ENCODE results near the gene STOM.
A peak's percentile ranks its signal among the peaks of the same experiment; 100 is the strongest.

STOM gene

GRCh38 chr9:121404906-121405305 is 34.9 kb upstream of the STOM start:
- Histone ChIP-seq H3F3A (ENCODE audit: insufficient read depth, low read length) (no peaks in the 10 kb centered on the region), H2AFZ (ENCODE audit: low read length) (no peak overlapping the region), H3K4me1 (ENCODE audit: insufficient read depth, low read length, severe bottlenecking) (no peaks in the 10 kb centered on the region), H3K79me2 (ENCODE audit: insufficient read depth, low read length) (no peaks in the 10 kb centered on the region), H3K9ac (ENCODE audit: low read length) (no peak overlapping the region), H3K9me2 (ENCODE audit: low read depth, low read length) (no peaks in the 10 kb centered on the region), H3K9me3 (ENCODE audit: low read length) (peaks cover 7% of the 10 kb centered on the region; the same call in 1 of the 2 replicates), H4K20me1 (ENCODE audit: insufficient read depth, low read length) (no peaks in the 10 kb centered on the region), H3K27ac (ENCODE audit: low read depth, low read length, poor library complexity, severe bottlenecking) (no peak overlapping the region), H3K36me3 (ENCODE audit: insufficient read depth, low read length) (no peaks in the 10 kb centered on the region), H3K4me2 (ENCODE audit: low read length) (no peak overlapping the region), H3K4me3 (ENCODE audit: low read depth, low read length, poor library complexity, severe bottlenecking) (no peak overlapping the region), H3K27me3 (ENCODE audit: insufficient read depth, low read length) (no peaks in the 10 kb centered on the region)
- TF ChIP-seq EZH2 (IDR thresholded peaks at IDR 0.05; ENCODE audit: borderline replicate concordance, low read length) = no peak
- no peak for TF ChIP-seq CTCF (IDR thresholded peaks at IDR 0.05; ENCODE audit: low read length)

GRCh38 chr9:121399883-121400607 is 30.0 kb upstream of the STOM start:
- no peaks in the 10 kb centered on the region for H3K79me2 ChIP-seq (ENCODE audit: insufficient read depth, low read length)
- H3K36me3 ChIP-seq (ENCODE audit: insufficient read depth, low read length) = no peaks in the 10 kb centered on the region
- H4K20me1 ChIP-seq (ENCODE audit: insufficient read depth, low read length) = no peaks in the 10 kb centered on the region
- no peak overlapping the region for H3K27ac ChIP-seq (ENCODE audit: low read depth, low read length, poor library complexity, severe bottlenecking)
- H3K4me3 ChIP-seq (ENCODE audit: low read depth, low read length, poor library complexity, severe bottlenecking) = no peak overlapping the region
- no peaks in the 10 kb centered on the region for H3K4me1 ChIP-seq (ENCODE audit: insufficient read depth, low read length, severe bottlenecking)
- H3F3A ChIP-seq (ENCODE audit: insufficient read depth, low read length) = no peaks in the 10 kb centered on the region
- H3K9me2 ChIP-seq (ENCODE audit: low read depth, low read length) = no peaks in the 10 kb centered on the region
- no peak overlapping the region for H3K9ac ChIP-seq (ENCODE audit: low read length)
- TF ChIP-seq CTCF (IDR thresholded peaks at IDR 0.05; ENCODE audit: low read length) (peak; percentile 69; the same call in 1 of the 2 replicates), EZH2 (IDR thresholded peaks at IDR 0.05; ENCODE audit: borderline replicate concordance, low read length) (no peak)
- no peaks in the 10 kb centered on the region; the same call in 1 of the 2 replicates for H3K27me3 ChIP-seq (ENCODE audit: insufficient read depth, low read length)
- peaks cover 4% of the 10 kb centered on the region; the same call in 1 of the 2 replicates for H3K9me3 ChIP-seq (ENCODE audit: low read length)
- no peak overlapping the region for H2AFZ ChIP-seq (ENCODE audit: low read length)
- H3K4me2 ChIP-seq (ENCODE audit: low read length) = no peak overlapping the region

GRCh38 chr9:121399126-121399882 is 29.3 kb upstream of the STOM start:
- no peaks in the 10 kb centered on the region; the same call in 1 of the 2 replicates for H3K27me3 ChIP-seq (ENCODE audit: insufficient read depth, low read length)
- H3K36me3 ChIP-seq (ENCODE audit: insufficient read depth, low read length) = no peaks in the 10 kb centered on the region
- H3K79me2 ChIP-seq (ENCODE audit: insufficient read depth, low read length) = no peaks in the 10 kb centered on the region
- TF ChIP-seq CTCF (IDR thresholded peaks at IDR 0.05; ENCODE audit: low read length) = no peak
- no peak for TF ChIP-seq EZH2 (IDR thresholded peaks at IDR 0.05; ENCODE audit: borderline replicate concordance, low read length)
- no peak overlapping the region for H3K9ac ChIP-seq (ENCODE audit: low read length)
- H3K9me3 ChIP-seq (ENCODE audit: low read length) = peaks cover 4% of the 10 kb centered on the region; the same call in 1 of the 2 replicates
- H3K4me3 ChIP-seq (ENCODE audit: low read depth, low read length, poor library complexity, severe bottlenecking) = no peak overlapping the region
- H3K4me1 ChIP-seq (ENCODE audit: insufficient read depth, low read length, severe bottlenecking) = no peaks in the 10 kb centered on the region
- no peak overlapping the region for H2AFZ ChIP-seq (ENCODE audit: low read length)
- no peak overlapping the region for H3K4me2 ChIP-seq (ENCODE audit: low read length)
- H3K27ac ChIP-seq (ENCODE audit: low read depth, low read length, poor library complexity, severe bottlenecking) = no peak overlapping the region
- H3K9me2 ChIP-seq (ENCODE audit: low read depth, low read length) = no peaks in the 10 kb centered on the region
- H4K20me1 ChIP-seq (ENCODE audit: insufficient read depth, low read length) = no peaks in the 10 kb centered on the region
- no peaks in the 10 kb centered on the region for H3F3A ChIP-seq (ENCODE audit: insufficient read depth, low read length)
